Fibroblast of skin of scalp (primary cell): ENCODE measurements around the gene SLC6A3.
"Not testable (repeated sequence)": the region's sequence is repeated elsewhere in the genome, so short reads cannot be mapped to it uniquely, and the experiment has no call there.

Experiments used
- DNase-seq: peaks from one replicate; pipeline ENCODE4 v3.0.0-alpha.2; 2013

SLC6A3 gene

GRCh38 chr5:1477341-1477740 is 32.1 kb upstream of the SLC6A3 start:
- no peak for DNase-seq

DNA sequence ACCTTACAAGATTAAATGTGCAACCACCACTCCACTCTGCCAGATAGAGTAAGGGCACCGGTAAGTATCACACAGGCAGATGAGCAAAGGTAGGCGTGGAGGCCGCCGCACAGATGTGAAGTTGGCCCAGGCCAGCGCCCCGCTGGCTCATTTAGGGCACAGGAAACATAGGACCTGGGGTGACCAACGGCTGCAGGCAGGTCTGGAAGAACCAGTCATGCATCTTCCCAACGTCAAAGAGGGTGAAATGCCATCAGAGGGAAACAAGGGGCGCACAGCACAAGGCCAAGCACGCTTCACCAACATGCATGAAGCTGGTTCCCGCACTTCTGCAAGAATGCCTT is 31.7 kb upstream of the SLC6A3 start:
- DNase-seq: no peak

- no peak for DNase-seq
These were observed 31.1 kb upstream of the SLC6A3 start for GRCh38 chr5:1476181-1476966.

DNA sequence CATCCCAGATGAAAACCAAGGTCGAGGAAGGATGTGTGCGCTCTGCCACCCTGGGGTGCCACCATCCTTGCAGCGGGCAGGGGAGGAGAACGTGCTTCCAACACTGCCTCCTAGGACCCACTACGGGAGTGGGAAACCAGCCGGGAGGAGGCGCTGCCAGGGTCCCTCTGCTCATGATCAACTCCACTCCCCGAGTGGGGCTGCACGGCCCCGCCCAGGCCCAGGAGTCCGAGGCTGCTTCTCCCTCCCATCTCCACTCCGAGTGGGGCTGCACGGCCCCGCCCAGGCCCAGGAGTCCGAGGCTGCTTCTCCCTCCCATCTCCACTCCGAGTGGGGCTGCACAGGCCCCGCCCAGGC is 30.3 kb upstream of the SLC6A3 start:
- not testable (repeated sequence) for DNase-seq

GRCh38 chr5:1474866-1475543 is 29.8 kb upstream of the SLC6A3 start:
- DNase-seq: no peak

DNA sequence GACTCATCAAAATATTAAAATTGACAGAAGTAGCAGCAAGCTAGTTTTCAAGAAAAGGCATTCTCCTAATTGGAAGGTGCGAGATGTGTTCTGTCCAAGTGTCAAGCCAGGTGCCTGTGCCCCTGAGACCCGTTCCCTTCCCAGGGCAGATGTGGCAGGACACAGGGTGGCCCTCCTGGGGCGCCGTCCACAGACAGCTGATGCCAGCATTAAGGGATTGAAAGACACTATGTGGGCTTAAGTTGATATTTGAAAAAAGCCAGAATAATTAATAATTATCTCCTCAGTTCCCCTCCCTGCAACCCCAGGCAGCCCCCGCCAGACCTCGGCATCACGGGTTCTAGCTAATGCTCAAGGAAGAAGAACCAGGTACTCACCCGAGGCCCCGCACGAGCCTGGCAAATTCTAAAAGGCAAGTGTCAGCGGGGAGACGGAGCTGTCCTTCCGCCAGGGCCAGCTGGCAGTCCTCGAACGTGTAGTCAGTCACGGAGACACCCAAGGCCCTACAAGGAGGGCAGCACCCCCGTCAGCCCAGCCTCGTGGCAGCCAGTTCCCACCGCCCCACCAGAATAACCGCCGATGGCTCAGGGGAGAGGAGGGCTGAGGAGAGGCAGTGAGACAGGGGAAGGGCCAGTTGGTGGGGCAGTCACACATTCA is 29.1 kb upstream of the SLC6A3 start:
- DNase-seq: no peak

GRCh38 chr5:1473746-1474145 is 28.5 kb upstream of the SLC6A3 start:
- no peak for DNase-seq

GRCh38 chr5:1472964-1473628 is 27.9 kb upstream of the SLC6A3 start:
- DNase-seq: no peak

GRCh38 chr5:1471997-1472963 is 27.0 kb upstream of the SLC6A3 start:
- DNase-seq: no peak

DNA sequence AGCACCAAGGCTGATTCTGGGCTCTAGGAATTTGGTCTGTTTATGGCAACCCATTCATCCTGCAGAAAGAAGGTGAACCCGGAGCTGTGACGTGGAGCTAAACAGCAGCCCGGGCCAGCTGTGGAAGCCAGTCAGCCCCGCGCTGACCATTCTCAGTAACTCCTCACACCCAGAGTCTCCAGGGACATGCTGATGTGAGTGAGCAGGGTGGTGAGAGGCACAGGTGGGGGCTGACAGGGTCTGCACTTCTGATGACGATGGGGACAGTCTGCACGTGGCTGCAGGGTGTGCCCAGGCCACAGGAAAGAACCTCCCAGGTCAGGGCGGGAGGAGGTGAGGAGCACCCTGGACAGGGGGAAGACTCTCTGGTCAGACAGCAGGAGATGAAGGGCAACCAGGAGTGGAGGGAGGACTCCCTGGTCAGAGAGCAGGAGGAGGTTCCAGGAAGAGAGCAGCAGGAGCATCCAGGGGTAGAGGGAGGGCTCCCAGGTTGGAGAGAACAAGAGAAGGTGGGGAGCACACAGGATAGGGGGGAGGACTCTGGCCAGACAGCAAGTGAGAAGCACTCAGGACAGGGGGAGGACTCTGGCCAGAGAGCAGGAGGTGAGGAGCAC is 26.1 kb upstream of the SLC6A3 start:
- DNase-seq: no peak

DNA sequence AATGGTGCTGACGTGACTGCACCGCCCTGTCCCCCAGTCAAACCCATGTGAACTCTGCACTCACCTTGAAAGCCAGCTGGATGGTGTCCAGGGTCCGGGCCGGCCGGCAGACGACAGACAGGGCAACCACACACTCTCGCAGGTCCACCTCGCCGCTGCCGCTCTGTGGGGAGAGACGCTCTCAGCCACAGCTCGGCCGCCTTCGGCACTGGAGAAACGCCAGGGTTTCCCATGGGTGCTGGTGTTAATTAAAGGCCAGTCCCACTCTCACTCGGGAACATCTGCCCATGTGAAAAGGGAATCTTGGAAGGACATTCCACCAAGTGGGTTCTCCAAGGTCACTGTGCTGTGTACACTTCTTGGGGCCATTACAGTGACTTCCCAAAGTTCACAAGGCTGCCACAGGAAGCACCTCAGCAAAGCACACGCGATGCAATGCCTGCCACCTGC is 25.5 kb upstream of the SLC6A3 start:
- no peak for DNase-seq

- no peak for DNase-seq
These were observed 23.6 kb upstream of the SLC6A3 start for GRCh38 chr5:1468629-1469527.

DNA sequence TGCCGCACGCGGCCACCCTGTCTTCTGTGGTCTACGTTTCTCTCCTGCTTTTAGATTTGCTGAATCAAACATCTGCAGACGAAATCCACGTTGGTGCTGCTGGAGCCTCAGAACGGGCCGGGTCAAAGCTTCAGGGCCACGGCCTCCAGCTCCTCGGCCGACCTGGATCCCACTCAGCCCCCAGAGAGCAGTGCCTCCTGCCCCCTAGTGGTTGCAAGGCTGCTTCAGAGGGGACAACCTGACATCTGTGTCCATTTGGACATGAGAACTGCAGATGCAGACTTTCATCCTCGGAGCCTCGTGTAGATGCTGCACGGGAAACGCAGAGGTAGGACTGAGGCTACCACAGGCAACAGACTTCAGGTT is 23.0 kb upstream of the SLC6A3 start:
- DNase-seq: no peak

GRCh38 chr5:1467341-1468246 is 22.4 kb upstream of the SLC6A3 start:
- DNase-seq: no peak

DNA sequence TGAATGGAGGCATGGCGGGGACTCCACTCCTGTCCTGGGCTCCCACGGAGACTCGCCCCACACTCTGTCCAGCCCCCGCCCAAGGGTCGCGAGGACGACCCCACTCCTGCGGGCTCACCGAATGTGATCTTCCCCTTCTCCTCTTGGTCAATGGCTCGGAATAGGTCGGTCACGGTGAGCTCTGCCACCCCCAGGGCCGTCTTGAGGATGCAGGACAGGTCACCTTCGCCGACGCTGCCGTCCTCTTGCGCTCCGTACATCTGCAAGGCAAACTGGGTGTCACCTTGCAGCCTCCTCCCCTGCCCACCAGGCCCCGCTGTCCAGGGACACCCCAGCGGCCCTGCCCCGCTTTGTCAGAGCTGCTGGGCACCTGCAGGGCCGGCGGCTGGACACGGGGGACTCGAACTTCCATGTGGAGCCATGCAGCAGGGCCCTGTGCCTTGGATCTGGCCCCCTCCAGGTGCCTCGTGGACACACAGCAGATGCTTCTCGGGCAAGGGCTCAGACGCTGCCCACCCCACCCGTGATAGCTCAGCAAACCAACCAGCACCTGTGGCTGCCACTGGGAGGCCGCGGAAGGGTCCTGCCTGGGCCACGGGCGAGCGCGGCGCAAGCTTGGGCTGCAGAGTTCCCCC is 21.5 kb upstream of the SLC6A3 start:
- DNase-seq: no peak

- no peak for DNase-seq
These were observed 20.8 kb upstream of the SLC6A3 start for GRCh38 chr5:1465966-1466471.

DNA sequence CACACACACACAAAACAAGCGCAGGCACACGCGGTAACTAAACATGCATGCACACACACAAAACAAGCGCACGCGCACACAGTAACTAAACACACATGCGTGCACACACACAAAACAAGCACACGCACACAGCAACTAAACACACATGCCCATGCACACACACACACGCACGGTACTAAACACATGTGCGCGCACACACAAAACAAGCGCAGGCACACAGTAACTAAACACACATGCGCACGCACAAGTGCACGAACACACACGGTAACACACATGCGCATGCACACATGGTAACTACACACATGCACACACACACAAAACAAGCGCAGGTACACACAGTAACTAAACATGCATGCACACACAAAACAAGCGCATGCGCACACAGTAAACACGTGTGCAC is 19.9 kb upstream of the SLC6A3 start:
- DNase-seq: no peak

GRCh38 chr5:1464511-1464910 is 19.3 kb upstream of the SLC6A3 start:
- DNase-seq: no peak

- no peak for DNase-seq
These were observed 18.8 kb upstream of the SLC6A3 start for GRCh38 chr5:1464096-1464446.
